GM10847 (cell line): ENCODE results near the gene LMAN2.

Experiments used
- POLR2A ChIP-seq: IDR thresholded peaks from 2 replicates; pipeline ENCODE4 v1.6.1; 2011; ENCODE audit not compliant: insufficient read length; ENCODE audit errors: extremely low read depth

The LMAN2 gene

DNA sequence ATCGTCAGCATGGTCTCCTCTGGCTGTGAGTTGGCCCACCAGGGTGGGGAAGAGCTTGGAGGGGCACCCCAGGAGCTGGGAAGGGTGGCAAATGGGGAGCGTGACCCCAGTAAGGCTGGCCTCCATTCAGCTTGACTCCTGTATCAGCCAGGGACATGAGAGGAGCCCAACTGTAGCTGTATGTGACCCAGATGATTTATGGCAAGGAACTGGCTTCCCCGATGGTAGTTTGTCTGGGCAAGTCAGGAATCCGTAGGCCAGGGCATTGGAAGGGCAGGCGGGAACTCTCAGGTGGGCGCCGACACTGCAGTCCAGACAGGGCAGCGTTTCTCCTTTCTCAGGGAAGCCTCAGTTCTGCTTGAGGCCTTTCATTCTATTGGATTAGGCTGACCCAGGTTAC, 35.1 kb upstream of the LMAN2 start:
- no peak for TF ChIP-seq POLR2A

DNA sequence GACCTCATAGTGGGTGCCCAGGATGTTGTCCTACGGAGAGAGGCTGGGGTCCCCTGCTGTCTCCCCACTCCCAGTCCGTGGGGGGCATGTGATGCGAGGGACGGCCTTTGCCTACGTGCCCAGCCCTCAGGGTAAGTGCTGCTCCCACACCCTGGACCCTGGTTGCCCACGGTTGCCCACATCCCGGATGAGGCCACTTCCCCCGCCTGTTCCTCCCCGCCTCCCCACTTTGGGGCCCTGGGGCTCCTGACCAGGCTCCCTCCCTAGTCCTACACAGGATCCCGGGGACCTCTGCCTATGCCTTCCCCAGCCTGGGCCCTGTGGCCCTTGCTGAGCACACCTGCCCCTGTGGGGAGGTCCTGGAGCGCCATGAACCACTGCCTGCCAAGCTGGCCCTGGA, 34.3 kb upstream of the LMAN2 start:
- TF ChIP-seq POLR2A: no peak

DNA sequence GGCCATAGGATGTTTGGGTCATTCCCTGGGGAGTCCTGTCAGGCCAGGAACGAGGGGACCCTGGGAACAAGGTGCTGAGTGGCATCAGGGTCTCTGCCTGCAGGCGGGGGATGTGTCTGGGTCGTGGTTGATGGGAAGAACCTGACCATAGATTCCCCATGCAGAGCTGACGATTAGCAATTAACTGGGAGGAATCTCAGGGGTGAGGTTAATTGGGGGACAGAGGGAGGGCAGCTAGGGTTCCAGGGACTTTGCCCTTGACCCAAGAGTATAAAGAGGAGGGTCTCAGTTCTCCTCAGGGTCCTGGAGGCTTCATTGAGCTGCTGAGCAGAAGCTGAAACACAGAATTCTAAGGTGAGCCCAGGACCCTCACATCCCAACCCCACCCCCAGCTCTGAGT, 32.7 kb upstream of the LMAN2 start, which contains the start of gene SLC34A1:
Gene SLC34A1 (plus strand): TSS at position 301 of the 400 bp plus-strand sequence. CDS start 1,308 bp downstream, outside the sequence.
- no peak for TF ChIP-seq POLR2A

DNA sequence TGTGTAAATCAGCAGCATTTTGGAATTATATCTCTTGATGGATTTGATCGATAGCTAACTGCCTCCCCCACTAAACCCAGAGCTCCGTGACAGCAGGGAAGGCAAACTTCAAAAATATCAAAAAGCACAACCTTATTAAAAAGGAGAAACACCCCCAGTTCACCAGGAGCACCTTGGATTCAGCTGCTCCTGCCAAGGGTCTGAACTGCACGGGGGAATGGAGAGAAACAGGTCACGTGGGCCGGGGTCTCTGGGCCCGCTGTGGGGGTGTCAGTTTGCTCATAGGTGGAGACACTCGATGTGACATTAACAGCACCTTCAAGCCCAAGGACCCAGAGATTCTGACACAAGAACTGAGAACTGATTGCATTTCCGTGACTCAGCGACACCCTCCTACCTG, 31.7 kb upstream of the LMAN2 start:
- no peak for TF ChIP-seq POLR2A

DNA sequence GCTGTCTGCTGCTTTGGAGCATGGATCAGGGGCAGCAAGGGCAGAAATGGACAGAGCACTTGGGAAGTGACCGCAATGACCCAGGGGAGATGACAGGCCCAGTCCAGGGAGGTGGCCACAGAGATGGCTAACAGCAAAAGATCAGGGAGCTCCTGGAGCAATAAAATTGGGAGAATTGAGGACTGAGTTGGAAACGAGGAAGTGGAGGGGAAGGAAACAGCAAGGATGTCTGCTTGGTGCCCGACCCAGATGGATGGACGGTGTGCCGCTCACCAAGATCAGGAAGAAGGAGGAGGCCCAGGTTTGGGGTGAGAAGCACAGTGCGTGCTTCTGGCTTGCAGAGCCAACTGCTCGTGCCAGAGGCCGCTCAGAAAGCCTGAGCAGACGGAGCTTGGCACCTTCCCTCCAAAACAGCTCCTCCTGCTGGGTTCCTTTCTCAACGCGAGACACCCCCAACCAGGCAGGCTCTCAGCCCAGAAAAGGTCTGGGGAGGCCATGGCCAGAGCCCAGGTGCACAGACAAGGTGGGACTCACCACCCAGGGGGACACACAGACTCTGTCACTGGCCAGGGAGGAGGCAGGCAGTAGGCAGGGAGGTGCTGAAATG, 31.1 kb upstream of the LMAN2 start:
- TF ChIP-seq POLR2A: no peak

DNA sequence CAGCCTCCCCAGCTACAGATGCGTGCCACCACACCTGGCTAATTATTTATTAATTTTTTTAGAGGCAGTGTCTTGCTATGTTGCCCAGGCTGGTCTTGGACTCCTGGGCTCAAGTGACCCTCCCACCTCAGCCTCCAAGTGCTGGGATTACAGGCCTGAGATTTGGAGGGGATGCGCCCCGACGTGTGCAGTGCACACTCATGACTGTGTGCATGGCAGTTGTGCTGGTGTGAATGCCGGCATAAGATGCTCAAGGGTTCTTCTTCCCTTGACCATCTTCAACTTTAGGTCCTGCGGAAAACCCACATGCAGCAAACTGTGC, 29.3 kb upstream of the LMAN2 start:
- no peak for TF ChIP-seq POLR2A

DNA sequence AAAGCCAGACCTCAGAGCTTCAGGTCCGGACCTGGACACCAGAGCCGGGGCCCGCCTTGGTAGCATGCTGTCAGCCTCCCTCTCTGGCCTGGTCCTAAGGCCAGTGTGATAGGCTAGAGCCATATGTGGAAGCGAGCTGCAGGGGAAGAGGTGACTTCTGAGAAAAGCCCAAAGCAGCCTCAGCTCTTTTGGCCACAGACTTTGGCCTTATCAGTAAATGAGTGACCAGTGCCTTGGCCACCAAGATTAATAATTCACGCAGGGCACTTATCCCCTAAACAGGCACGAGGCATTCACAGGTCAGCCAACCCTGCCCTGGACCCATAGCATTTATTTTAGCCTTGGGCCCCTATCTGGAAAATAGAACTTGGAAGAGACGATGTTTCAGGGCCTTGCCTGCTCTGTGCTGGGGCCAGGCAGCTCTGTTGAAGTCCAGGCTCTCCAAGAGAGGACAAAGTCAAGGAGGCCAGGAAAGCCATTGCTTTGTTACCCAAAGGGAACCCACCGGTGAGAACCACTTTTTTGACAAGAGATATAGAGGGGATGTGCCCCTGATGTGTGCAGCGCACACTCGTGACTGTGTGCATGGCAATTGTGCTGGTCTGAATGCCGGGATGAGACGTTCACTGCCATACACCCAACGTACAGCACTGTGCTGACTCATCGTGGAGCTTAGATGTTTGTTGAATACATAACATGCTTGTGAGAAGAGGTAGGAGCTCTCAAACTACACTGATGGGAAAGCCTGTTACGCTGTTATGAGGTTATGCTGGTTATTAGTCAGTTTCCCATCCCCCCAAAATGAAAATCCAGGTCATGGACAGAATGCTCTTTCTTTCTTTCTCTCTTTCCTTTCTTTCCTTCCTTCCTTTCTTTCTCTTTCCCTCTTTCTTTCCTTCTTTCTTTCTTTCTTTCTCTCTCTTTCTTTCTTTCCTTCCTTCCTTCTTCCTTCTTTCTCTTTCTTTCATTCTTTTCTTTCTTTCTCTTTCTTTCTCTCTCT, 27.7 kb upstream of the LMAN2 start:
- TF ChIP-seq POLR2A: no peak

DNA sequence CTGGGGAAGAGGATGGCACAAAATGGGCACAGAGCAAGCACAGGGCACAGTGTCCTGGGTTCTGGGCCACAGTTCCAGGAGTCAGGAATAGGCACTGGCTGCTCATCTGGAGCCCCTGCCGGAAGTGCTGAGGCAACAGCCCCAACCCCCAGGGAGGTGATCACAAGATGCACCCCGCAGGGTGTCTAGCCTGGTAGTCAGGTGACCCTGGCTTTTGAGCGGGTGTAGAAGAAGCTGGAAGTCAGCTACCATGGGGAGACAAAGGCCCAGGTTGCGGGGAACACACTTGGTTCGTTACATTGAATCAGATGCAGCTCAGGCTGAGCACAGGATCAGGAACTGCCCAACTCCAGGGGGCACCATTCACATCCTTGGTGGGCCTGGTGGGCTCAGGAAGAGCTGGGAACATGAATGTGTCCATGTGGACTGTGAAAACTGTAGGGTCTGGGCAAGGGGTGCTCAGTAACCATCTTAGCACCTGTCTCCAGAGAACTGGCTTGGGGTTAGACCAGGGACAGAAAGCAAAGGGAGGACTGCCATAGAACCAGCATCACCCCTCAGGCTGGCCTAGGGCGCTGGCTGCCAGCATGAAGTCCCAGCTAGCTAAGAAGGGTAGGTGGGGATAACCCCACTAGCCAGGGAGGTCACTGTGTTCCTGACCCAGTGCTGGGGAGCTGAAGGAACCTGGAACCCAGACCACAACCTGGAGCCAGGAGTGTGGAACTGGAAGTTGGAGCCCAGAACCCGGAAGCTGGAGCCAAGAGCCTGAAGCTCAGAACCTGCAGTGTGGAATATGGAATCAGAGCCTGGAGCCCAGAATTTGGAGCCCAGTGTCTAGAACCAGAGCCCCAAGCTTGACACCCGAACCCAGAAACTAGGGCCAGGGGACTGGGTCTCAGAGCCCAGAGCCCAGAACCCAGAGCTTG, 26.6 kb upstream of the LMAN2 start:
- no peak for TF ChIP-seq POLR2A

DNA sequence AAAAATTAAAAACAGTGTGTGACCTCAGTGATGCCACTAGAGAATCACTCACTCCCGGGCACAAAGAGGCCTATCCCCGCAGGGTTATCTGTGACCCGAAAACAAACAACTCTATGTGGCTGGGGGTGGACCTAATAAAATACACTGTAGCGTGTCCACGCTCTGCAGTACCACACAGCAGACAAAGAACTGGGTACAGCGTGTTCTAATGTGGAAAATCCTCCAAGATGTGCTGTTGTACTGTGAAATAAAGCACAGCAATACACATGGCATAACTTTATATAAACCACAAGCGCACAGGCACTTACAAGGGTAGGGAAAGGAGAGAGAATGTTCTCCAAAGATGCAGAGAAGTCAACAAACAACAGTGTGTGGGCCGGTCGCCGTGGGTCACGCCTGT, 24.6 kb upstream of the LMAN2 start:
- TF ChIP-seq POLR2A: no peak

DNA sequence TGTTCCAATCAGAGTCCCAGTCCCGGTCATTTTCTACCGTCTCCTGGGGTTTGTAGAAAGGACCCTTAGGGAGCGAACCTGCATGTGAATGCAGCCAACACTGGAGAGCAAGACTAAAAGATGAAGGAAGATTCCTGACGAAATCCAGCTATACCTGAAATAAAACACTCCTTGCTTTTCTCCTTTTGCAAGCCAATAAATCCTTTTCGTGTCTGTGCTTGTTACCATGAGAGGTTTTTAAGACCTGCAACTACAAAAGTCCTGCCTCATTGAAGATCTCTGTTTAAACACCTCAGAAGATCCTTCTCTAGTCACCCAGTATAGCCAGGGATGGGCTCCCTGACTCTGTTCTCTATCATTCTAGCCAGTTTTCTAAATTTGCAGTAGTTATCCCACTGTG, 22.7 kb upstream of the LMAN2 start:
- no peak for TF ChIP-seq POLR2A

DNA sequence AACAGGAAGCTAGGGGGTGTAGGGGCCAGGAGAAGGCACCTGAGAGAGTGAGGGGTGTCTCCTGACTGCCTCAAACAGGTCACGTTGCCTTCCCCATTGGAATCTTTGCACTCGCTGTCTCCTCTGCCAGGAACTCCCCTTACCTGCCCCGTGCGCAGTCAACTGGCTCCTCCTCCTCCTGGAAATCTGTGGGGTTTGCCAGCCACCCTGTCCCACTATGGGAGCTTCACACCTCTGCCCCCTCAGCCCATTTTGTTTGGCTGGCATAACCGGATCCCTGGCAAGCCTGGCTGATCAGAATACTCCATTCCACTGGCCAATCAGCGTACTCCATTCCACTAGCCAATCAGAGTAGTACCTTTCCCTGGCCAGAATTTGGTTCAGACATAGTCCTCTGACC, 22.3 kb upstream of the LMAN2 start:
- TF ChIP-seq POLR2A: no peak

DNA sequence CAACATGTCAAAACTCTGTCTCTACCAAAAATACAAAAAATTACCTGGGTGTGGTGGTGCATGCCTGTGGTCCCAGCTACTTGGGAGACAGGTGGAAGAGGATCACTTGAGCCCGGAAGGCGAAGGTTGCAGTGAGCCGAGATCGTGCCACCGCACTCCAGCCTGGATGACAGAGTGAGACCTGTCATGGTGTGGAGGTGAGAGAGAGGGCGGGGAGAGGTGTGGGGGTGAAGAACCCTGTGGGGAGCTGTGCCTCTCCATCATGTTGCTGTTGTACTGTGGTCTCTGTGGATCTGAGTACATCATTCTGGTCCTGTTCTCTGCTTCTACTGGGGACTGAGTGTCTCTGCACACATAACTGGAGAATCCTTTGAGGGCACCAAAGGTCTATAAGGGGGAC, 21.4 kb upstream of the LMAN2 start:
- TF ChIP-seq POLR2A: no peak

DNA sequence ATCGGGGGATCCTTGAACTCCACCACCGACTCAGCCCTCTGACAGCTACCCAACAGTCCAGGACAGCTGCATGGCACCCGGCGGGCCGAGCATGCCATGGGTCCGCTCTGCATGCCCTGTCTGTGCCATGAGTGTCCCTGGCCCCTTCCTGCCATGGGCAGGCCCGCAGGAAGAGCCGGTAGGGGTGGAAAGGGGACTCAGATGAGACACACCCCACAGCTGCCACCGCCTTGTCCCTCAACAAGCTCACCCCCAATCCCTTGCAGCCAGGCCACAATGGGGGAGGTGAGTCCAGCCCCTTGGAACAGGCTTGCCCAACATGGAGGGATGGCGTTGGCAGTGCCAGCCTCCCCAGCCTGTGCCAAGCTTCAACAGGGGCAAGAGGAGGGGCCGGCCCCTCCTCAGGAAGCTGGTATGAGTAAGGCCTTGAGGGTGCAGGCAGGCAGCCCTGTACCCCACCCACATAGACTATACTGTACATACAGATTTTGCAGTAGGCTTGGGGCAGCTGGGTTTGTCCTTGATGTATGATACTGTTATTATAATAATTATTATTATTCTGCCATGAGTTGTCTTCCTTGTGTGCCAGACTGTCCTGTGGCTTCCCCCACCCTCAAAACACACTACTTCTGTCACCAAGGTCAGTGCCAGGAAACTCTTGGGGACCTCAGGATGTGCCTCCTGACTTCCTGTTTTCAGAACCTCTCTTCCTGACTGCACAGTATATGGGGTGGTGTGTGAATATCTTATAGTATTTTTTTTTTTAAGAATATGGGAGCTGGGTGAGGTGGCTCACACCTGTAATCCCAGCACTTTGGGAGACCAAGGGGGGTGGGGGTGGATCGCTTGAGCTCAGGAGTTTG, 20.8 kb upstream of the LMAN2 start:
- TF ChIP-seq POLR2A: no peak

DNA sequence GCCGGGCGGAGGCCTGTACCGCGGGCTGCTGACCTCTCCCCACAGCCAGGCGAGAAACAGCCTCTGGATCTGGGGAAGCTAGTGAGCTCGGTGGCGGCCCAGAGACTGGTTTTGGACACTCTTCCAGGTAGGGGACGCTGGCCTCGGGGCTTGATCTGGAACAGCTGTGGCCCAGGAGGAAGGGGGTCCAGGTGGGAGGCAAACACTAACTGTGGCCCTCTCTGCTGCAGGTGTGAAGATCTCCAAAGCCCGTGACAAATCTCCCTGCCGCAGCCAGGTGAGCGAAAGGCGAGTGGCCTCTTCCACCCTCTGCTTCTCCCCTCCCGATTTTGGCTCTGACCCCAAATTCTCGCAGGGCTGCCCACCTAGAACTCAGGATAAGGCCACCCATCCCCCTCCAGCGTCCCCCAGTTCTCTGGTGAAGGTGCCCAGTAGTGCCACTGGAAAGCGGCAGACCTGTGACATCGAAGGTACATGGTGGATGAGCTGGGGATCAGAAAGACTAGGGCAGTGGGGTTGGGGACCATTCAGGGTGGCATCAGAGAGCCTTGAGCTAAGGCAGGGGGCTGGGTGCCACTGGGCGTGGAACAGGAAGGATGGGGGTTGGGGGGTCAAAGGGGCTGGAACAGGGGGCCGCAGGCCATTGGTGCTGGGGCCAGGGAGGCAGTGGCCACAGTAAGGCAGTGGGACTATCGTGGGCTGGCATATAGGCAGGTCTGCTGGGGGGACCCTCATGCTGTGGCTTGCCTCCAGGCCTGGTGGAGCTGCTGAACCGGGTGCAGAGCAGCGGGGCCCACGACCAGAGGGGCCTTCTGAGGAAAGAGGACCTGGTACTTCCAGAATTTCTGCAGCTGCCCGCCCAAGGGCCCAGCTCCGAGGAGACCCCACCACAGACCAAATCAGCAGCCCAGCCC, 19.9 kb upstream of the LMAN2 start:
- TF ChIP-seq POLR2A: no peak
